HepG2 (cell line): Measurements from ENCODE around the gene CAMK1.

Experiments
- ARNT ChIP-seq: fragments of 450-650 bp; IDR thresholded peaks from 2 replicates; pipeline ENCODE4 v1.6.1; 2017
- FOXJ3 ChIP-seq: sonication (generic); formaldehyde crosslinking; IDR thresholded peaks from 2 replicates; pipeline ENCODE4 v1.4.0; 2020; ENCODE audit warnings: missing genetic modification reagents, mild to moderate bottlenecking, borderline replicate concordance
- ZFP1 ChIP-seq: IDR thresholded peaks from 2 replicates; pipeline ENCODE4 v1.6.1; 2016
- ZNF768 ChIP-seq: sonication (generic); formaldehyde crosslinking; IDR thresholded peaks from 2 replicates; pipeline ENCODE4 v1.4.0; 2020; ENCODE audit warnings: missing genetic modification reagents
- TF ChIP-seq, protein P1 (sequence below): sonication (generic); formaldehyde crosslinking; IDR thresholded peaks from 2 replicates; pipeline ENCODE4 v1.8.0; 2022; ENCODE audit warnings: missing genetic modification reagents, mild to moderate bottlenecking, moderate library complexity, borderline replicate concordance

DNA sequence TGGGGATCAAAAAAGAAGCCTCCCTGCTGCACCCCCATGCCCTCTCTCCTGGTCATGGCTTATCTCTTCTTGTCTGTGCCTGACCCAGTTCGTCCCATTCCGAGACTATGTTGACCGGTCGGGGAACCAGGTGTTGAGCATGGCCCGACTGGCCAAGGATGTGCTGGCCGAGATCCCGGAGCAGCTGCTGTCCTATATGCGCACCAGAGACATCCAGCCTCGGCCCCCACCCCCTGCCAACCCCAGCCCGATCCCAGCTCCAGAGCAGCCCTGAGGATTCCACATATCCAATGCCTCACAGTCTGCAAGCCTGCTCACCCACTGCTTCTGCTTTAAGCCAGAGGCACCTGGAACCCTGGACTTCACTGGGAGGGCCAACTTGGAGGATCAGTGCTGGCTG, 40.3 kb downstream of the CAMK1 start:
- TF ChIP-seq FOXJ3 (CRISPR knock-in tag) (no peak), ARNT (no peak), ZFP1 (CRISPR knock-in tag) (no peak), ZNF768 (CRISPR knock-in tag) (no peak)
- TF ChIP-seq, protein P1, sequence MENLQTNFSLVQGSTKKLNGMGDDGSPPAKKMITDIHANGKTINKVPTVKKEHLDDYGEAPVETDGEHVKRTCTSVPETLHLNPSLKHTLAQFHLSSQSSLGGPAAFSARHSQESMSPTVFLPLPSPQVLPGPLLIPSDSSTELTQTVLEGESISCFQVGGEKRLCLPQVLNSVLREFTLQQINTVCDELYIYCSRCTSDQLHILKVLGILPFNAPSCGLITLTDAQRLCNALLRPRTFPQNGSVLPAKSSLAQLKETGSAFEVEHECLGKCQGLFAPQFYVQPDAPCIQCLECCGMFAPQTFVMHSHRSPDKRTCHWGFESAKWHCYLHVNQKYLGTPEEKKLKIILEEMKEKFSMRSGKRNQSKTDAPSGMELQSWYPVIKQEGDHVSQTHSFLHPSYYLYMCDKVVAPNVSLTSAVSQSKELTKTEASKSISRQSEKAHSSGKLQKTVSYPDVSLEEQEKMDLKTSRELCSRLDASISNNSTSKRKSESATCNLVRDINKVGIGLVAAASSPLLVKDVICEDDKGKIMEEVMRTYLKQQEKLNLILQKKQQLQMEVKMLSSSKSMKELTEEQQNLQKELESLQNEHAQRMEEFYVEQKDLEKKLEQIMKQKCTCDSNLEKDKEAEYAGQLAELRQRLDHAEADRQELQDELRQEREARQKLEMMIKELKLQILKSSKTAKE = no peak
